ENCODE measurements around the gene PRKAG2. TPM values are rescaled to one million over a fixed set of nuclear protein-coding genes. Genes with fewer than 3 reads are reported as not detected.
A peak's percentile ranks its signal among the peaks of the same experiment; 100 is the strongest.

Gene PRKAG2
- polyA plus RNA-seq, 3 donors, result 29.2 to 59.8 (median 30.9) TPM

- no peaks in the 10 kb centered on the region for H3K27me3 ChIP-seq (ENCODE audit: control insufficient read depth in 2 of 2, insufficient read depth in 2 of 2, low read length in 2 of 2)
- peaks cover 0 to 7% (median 0%) of the 10 kb centered on the region in 3 donors for H3K27me3 Mint-ChIP-seq (ENCODE audit: low read depth in 3 of 3)
- peaks cover 51% of the 10 kb centered on the region for H4K20me1 ChIP-seq (ENCODE audit: insufficient read depth, low read length)
- peak; percentile 87 to 93 (median 89) for DNase-seq
- peak overlapping the region; percentile 61 to 90 for H3K4me3 Mint-ChIP-seq
- peak; percentile 11 for TF ChIP-seq CTCF (IDR thresholded peaks at IDR 0.05)
- H3K9ac ChIP-seq (ENCODE audit: insufficient read depth, low read length, poor library complexity, severe bottlenecking), result peak overlapping the region; percentile 78
- peak overlapping the region; percentile 42 for H3K4me2 ChIP-seq (replicated peaks; ENCODE audit: extremely low read depth, low read length, poor library complexity, severe bottlenecking)
- H3K9me3 ChIP-seq (replicated peaks in 1 of 2; ENCODE audit: control insufficient read depth in 1 of 2, insufficient read depth in 1 of 2, low read length in 2 of 2), result peaks cover 0 to 4% of the 10 kb centered on the region in 2 donors
- peaks cover 53 to 54% of the 10 kb centered on the region in 2 donors for H3K4me1 ChIP-seq (ENCODE audit: control insufficient read depth in 1 of 2, insufficient read depth in 2 of 2, low read length in 2 of 2)
- H2AFZ ChIP-seq (ENCODE audit: insufficient read depth, low read depth, low read length, poor library complexity, severe bottlenecking), result no peak overlapping the region
- intact Hi-C loops (cut with micrococcal nuclease), result loop anchor here (5.0 to 10.0 kb wide), 3 partner anchors 44 to 129 kb away; no protein-coding TSS in a partner anchor
- H3K79me2 ChIP-seq (ENCODE audit: insufficient read depth, low read length), result peaks cover 73% of the 10 kb centered on the region
- peak overlapping the region; percentile 97 to 99 (median 98) for H3K27ac Mint-ChIP-seq
- H3K9me3 Mint-ChIP-seq, result peaks cover 0 to 7% (median 3%) of the 10 kb centered on the region in 7 donors
- peak overlapping the region; percentile 92 to 96 for H3K27ac ChIP-seq (ENCODE audit: low read depth in 1 of 2, low read length in 2 of 2)
- peak overlapping the region in 1 of 3 experiments; percentile 55 for H3K4me3 ChIP-seq (replicated peaks in 1 of 3; ENCODE audit: low read depth in 2 of 3, low read length in 3 of 3)
- 94% methylated on average over 9 of the region's 24 CpGs for WGBS (ENCODE audit: insufficient coverage)
- peaks cover 0 to 6% of the 10 kb centered on the region in 2 donors for H3K36me3 ChIP-seq (replicated peaks in 1 of 2; ENCODE audit: control insufficient read depth in 1 of 2, insufficient read depth in 2 of 2, low read length in 2 of 2)
- H3K36me3 Mint-ChIP-seq, result peaks cover 34 to 42% of the 10 kb centered on the region in 2 donors
- peaks cover 67% of the 10 kb centered on the region for H3K4me1 Mint-ChIP-seq
Measured at GRCh38 chr7:151808400-151809145, 68.3 kb downstream of the PRKAG2 start.

GRCh38 chr7:151807846-151808245 is 69.1 kb downstream of the PRKAG2 start:
- no peaks in the 10 kb centered on the region for H3K27me3 ChIP-seq (ENCODE audit: control insufficient read depth in 2 of 2, insufficient read depth in 2 of 2, low read length in 2 of 2)
- Mint-ChIP-seq H3K4me3 (peak overlapping the region; percentile 61 to 90), H3K36me3 (peaks cover 34 to 42% of the 10 kb centered on the region in 2 donors), H3K27me3 (ENCODE audit: low read depth in 3 of 3) (peaks cover 0 to 7% (median 0%) of the 10 kb centered on the region in 3 donors), H3K4me1 (peaks cover 63% of the 10 kb centered on the region), H3K27ac (peak overlapping the region; percentile 97 to 99 (median 98)), H3K9me3 (peaks cover 0 to 7% (median 3%) of the 10 kb centered on the region in 7 donors)
- intact Hi-C loops (cut with micrococcal nuclease), result loop anchor here (2.0 to 10.0 kb wide), 4 partner anchors 31 to 129 kb away; no protein-coding TSS in a partner anchor
- peaks cover 0 to 6% of the 10 kb centered on the region in 2 donors for H3K36me3 ChIP-seq (replicated peaks in 1 of 2; ENCODE audit: control insufficient read depth in 1 of 2, insufficient read depth in 2 of 2, low read length in 2 of 2)
- DNase-seq, result peak; percentile 79 to 86 (median 83)
- no peak overlapping the region for H2AFZ ChIP-seq (ENCODE audit: insufficient read depth, low read depth, low read length, poor library complexity, severe bottlenecking)
- peak overlapping the region; percentile 78 for H3K9ac ChIP-seq (ENCODE audit: insufficient read depth, low read length, poor library complexity, severe bottlenecking)
- no peak for TF ChIP-seq CTCF (IDR thresholded peaks at IDR 0.05)
- peaks cover 44% of the 10 kb centered on the region for H4K20me1 ChIP-seq (ENCODE audit: insufficient read depth, low read length)
- peak overlapping the region; percentile 42 for H3K4me2 ChIP-seq (replicated peaks; ENCODE audit: extremely low read depth, low read length, poor library complexity, severe bottlenecking)
- WGBS (ENCODE audit: insufficient coverage), result 14% methylated on average over 9 of the region's 15 CpGs
- peak overlapping the region; percentile 92 to 96 for H3K27ac ChIP-seq (ENCODE audit: low read depth in 1 of 2, low read length in 2 of 2)
- peaks cover 78% of the 10 kb centered on the region for H3K79me2 ChIP-seq (ENCODE audit: insufficient read depth, low read length)
- peaks cover 53 to 54% of the 10 kb centered on the region in 2 donors for H3K4me1 ChIP-seq (ENCODE audit: control insufficient read depth in 1 of 2, insufficient read depth in 2 of 2, low read length in 2 of 2)
- peaks cover 0 to 4% of the 10 kb centered on the region in 2 donors for H3K9me3 ChIP-seq (replicated peaks in 1 of 2; ENCODE audit: control insufficient read depth in 1 of 2, insufficient read depth in 1 of 2, low read length in 2 of 2)
- H3K4me3 ChIP-seq (replicated peaks in 1 of 3; ENCODE audit: low read depth in 2 of 3, low read length in 3 of 3), result peak overlapping the region in 2 of 3 experiments; percentile 24 to 55
